Measurements from ENCODE around the gene LCTL.

DNA sequence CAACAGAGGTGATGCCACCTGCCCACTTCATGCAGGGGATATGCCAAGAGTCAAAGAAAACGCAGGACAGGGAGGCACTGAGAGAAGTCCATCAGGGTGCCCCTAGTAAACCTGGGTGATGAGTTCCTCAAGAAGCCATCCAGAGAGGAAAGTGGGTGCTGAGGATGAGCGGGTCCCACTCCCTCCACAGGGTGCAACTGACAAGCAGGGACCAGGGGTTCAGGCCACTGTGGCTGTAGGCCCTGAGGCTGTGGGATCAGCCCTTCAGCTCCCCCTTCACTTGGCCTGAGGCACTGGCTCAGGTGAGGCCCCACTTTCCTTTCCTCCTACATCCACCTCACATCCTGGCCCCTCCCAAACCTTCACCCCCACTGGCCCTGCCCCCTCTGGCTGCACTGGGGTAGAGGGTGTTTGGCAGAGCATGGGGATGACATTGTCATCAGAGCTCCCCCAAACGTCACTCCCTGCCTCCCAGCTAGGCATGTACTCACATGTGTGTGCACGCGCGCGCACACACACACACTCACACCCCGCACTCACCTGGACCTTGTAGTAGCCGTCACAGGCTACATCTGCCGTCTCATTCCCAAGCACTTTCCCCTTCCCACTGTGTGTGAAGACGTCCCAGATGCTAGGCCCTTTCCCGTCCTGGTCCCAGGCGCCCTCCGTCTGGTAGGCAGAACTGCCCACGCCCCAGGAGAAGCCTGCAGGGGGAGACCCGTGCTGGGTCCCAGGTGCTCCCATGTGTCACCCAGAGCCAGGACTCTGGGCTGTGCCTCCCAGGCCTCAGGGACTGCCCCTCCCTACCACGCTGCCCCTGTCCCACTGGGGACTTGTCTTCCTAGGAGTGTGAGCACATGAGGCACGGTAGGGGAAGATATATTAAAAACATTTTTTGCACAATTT is 1.4 kb downstream of the LCTL start:
- TF ChIP-seq TAF1 (IDR thresholded peaks at IDR 0.05; ENCODE audit: borderline replicate concordance, low read depth, low read length) (no peak), POLR2A (IDR thresholded peaks at IDR 0.05; ENCODE audit: low read depth, low read length) (no peak), POLR2AphosphoS5 (IDR thresholded peaks at IDR 0.05; ENCODE audit: low read depth, low read length) (no peak)
